Measurements from ENCODE around the gene ZNF579. TPM values are rescaled to one million over a fixed set of nuclear protein-coding genes. Genes with fewer than 3 reads are reported as not detected.
"Not testable (repeated sequence)": the region's sequence is repeated elsewhere in the genome, so short reads cannot be mapped to it uniquely, and the experiment has no call there.

ZNF579 gene
- total RNA-seq, 2 donors from 2014 or later: 4.7 to 6.5 TPM

GRCh38 chr19:55537741-55538111 lies 42.9 kb downstream of the ZNF579 start:
- H3K4me3 Mint-ChIP-seq: no peak overlapping the region
- H3K36me3 Mint-ChIP-seq (ENCODE audit: low read depth): no peaks in the 10 kb centered on the region
- H3K9me3 Mint-ChIP-seq: no peaks in the 10 kb centered on the region
- no peak for ATAC-seq (replicated peaks)
- H3K27me3 Mint-ChIP-seq: no peaks in the 10 kb centered on the region
- no peak overlapping the region for H3K27ac Mint-ChIP-seq
- H3K4me1 Mint-ChIP-seq: no peaks in the 10 kb centered on the region

- H3K4me3 Mint-ChIP-seq: no peak within 1 kb of the TSS
- no peaks in the 10 kb centered on the region for H3K9me3 Mint-ChIP-seq
Observed at GRCh38 chr19:55536951-55537740, 43.5 kb downstream of the ZNF579 start, which contains the start of gene SBK2. Gene SBK2, minus strand, starts transcription at chr19:55537133. Its CDS starts 839 bp downstream, at chr19:55536294.

GRCh38 chr19:55536366-55536765 lies 44.3 kb downstream of the ZNF579 start:
- Mint-ChIP-seq H3K36me3 (ENCODE audit: low read depth) (no peaks in the 10 kb centered on the region), H3K9me3 (no peaks in the 10 kb centered on the region), H3K27ac (no peak overlapping the region), H3K27me3 (no peaks in the 10 kb centered on the region), H3K4me1 (no peaks in the 10 kb centered on the region), H3K4me3 (no peak overlapping the region)
- no peak for ATAC-seq (replicated peaks)

More at GRCh38 chr19:55536951-55537740, 43.5 kb downstream of the ZNF579 start, which contains the start of gene SBK2:
- Mint-ChIP-seq H3K4me1 (no peaks in the 10 kb centered on the region), H3K36me3 (ENCODE audit: low read depth) (no peaks in the 10 kb centered on the region), H3K27ac (no peak within 1 kb of the TSS), H3K27me3 (no peaks in the 10 kb centered on the region)
- no peak for ATAC-seq (replicated peaks)

- Mint-ChIP-seq H3K4me3 (no peak overlapping the region), H3K36me3 (ENCODE audit: low read depth) (no peaks in the 10 kb centered on the region), H3K4me1 (no peaks in the 10 kb centered on the region), H3K27me3 (no peaks in the 10 kb centered on the region), H3K27ac (no peak overlapping the region), H3K9me3 (no peaks in the 10 kb centered on the region)
- no peak for ATAC-seq (replicated peaks)
Observed at GRCh38 chr19:55535965-55536350, 44.7 kb downstream of the ZNF579 start.

GRCh38 chr19:55535173-55535964 lies 45.3 kb downstream of the ZNF579 start:
- H3K27ac Mint-ChIP-seq: no peak overlapping the region
- H3K9me3 Mint-ChIP-seq: no peaks in the 10 kb centered on the region
- H3K36me3 Mint-ChIP-seq (ENCODE audit: low read depth): no peaks in the 10 kb centered on the region
- no peak overlapping the region for H3K4me3 Mint-ChIP-seq
- H3K4me1 Mint-ChIP-seq: no peaks in the 10 kb centered on the region
- H3K27me3 Mint-ChIP-seq: no peaks in the 10 kb centered on the region
- ATAC-seq (replicated peaks): no peak

GRCh38 chr19:55534280-55534679 lies 46.4 kb downstream of the ZNF579 start:
- ATAC-seq (replicated peaks); H3K9me3 Mint-ChIP-seq; H3K4me1 Mint-ChIP-seq; H3K36me3 Mint-ChIP-seq (ENCODE audit: low read depth); H3K4me3 Mint-ChIP-seq; H3K27ac Mint-ChIP-seq; H3K27me3 Mint-ChIP-seq: not testable (repeated sequence)

DNA sequence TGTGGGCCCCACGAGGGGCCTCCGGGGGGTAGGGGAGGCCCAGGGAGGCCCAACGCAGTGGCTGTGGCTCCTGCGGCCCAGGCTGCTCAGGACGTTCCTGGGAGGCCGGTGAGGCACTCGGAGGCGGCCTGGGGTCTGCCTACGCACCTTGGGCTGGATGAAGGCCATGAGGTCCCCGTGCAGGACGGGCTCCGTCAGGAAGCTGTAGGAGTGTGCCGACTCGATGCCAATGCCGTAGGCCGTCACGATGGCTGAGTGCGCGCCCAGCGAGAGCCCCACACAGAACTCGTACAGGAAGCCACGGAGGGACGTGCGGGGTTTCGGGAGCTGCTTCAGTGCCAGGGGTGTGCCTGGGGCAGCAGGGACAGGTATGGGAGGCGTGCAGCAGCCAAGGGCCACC lies 49.7 kb downstream of the ZNF579 start:
- H3K4me1 Mint-ChIP-seq: no peaks in the 10 kb centered on the region
- no peak for ATAC-seq (replicated peaks)
- H3K27ac Mint-ChIP-seq: no peak overlapping the region
- H3K4me3 Mint-ChIP-seq: no peak overlapping the region
- H3K27me3 Mint-ChIP-seq: no peaks in the 10 kb centered on the region
- H3K9me3 Mint-ChIP-seq: no peaks in the 10 kb centered on the region
- H3K36me3 Mint-ChIP-seq (ENCODE audit: low read depth): no peaks in the 10 kb centered on the region

DNA sequence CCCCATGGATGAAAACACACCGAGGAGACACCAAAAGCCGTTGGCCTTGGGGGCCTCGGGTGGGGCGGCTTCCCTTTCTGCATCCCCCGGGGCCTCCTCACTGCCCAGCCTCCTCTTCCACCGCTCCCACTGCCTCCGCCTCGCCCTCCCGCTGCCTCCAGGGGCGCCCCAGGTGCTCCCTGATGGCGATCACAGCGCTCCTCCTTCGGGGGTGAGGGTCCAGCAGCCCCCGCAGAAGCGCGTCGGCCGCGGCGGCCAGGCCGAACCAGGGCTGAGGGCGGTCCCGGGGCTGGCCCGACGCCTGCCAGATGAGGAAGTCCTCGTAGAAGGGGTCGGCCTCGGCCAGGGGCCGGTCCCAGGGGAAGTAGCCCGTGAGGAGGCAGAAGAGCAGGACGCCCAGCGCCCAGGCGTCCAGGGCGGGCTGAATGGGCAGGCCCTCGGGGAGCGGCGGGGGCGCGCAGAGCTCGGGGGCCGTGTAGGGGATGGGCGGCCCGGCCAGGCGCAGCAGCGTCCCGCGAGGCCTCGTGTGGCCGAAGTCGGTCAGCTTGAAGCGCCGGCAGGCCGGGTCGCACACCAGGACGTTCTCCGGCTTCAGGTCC lies 50.9 kb downstream of the ZNF579 start:
- no peaks in the 10 kb centered on the region for H3K27me3 Mint-ChIP-seq
- no peaks in the 10 kb centered on the region for H3K9me3 Mint-ChIP-seq
- no peak for ATAC-seq (replicated peaks)
- no peak overlapping the region for H3K27ac Mint-ChIP-seq
- no peaks in the 10 kb centered on the region for H3K36me3 Mint-ChIP-seq (ENCODE audit: low read depth)
- H3K4me1 Mint-ChIP-seq: no peaks in the 10 kb centered on the region
- no peak overlapping the region for H3K4me3 Mint-ChIP-seq

DNA sequence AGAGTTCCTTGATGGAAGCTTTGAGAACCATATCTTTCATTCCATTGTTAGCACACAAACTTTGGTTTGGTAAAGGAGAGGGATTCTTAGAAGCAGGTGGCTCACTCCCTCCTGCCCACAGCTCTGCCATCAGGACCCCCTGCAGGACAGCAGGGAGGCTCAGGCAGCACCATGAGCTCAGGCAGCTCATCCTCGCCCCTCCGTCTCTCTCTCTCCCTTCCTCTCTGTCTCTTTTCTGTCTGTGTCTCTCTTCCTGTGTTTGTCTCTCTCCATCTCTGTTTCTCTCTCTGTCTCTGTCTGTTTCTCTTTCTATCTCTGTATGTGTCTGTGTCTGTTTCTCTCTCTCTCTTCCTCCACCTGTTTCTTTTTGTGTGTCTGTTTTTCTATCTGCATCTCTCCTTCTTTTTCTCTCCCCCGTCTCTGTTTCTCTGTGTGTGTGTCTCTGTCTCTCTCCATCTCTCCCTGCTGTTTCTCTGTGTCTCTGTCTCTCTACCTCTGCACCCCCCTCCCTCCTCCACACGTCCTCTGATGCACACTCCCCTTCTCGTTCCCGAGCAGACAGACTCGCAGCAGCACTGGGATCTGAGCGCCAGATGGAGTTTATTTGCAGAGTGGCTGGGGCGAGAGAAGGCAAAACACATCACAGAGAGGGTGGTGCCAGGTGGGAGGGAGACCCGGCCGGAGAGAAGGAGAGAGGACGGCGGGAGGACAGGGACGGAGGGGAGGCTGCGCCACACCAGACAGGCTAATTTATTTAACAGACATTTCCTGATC lies 52.4 kb downstream of the ZNF579 start:
- Mint-ChIP-seq H3K4me1 (no peaks in the 10 kb centered on the region), H3K27me3 (peaks cover 3% of the 10 kb centered on the region), H3K36me3 (ENCODE audit: low read depth) (no peaks in the 10 kb centered on the region), H3K9me3 (no peaks in the 10 kb centered on the region), H3K27ac (no peak overlapping the region), H3K4me3 (no peak overlapping the region)
- no peak for ATAC-seq (replicated peaks)

DNA sequence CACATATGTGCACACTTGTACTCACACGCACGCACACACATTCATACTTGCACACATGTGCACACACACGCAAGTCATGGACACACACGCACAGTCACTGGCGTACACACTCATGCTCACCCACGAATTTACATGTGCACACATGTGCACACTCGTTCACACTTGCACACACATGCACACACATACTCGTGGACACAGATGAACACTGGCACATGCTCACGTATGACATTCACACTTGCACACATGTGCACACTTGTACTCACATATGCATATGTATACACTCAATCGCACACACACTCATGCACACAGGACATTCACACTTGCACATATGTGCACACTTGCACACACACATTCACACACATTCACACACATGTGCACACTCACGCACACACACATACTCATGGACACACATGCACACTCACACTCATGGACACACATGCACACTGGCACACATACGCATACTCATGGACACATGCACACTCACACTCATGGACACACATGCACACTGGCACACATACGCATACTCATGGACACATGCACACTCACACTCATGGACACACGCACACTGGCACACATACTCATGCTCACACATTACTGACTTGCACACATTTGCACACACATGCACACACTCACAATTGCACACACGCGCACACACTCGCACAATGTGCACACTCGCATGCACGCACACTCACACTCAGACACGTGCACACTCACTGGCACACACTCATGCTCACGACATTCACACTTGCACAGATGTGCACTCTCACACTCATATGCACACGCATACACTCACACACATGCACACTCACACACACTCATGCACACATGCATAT lies 53.2 kb downstream of the ZNF579 start:
- no peaks in the 10 kb centered on the region for H3K9me3 Mint-ChIP-seq
- no peaks in the 10 kb centered on the region for H3K4me1 Mint-ChIP-seq
- no peaks in the 10 kb centered on the region for H3K36me3 Mint-ChIP-seq (ENCODE audit: low read depth)
- H3K27ac Mint-ChIP-seq: no peak overlapping the region
- ATAC-seq (replicated peaks): no peak
- peaks cover 3% of the 10 kb centered on the region for H3K27me3 Mint-ChIP-seq
- no peak overlapping the region for H3K4me3 Mint-ChIP-seq

Other genes starting within 250 kb of the ZNF579 start
- gene KMT5C, start 241.0 kb downstream of the ZNF579 start, total RNA-seq: 10 to 100 TPM; 15.6 to 25.3 TPM
- gene COX6B2, start 226.1 kb downstream of the ZNF579 start, total RNA-seq: under 1 TPM; 0.15 to 0.50 TPM
- not detected for gene GARIN5B, start 217.6 kb downstream of the ZNF579 start, total RNA-seq
- under 1 TPM; 0.15 to 0.95 TPM for gene IL11, start 210.4 kb downstream of the ZNF579 start, total RNA-seq
- gene TMEM190, start 204.0 kb downstream of the ZNF579 start, total RNA-seq: not detected
- gene TMEM238, start 196.6 kb downstream of the ZNF579 start, total RNA-seq: 10 to 100 TPM in 1 of 2 donors, 1 to 10 TPM in 1; 7.2 to 11.5 TPM
- gene RPL28, start 194.9 kb downstream of the ZNF579 start, total RNA-seq: 1,000 to 10,000 TPM; 2,155 to 2,438 TPM
- 100 to 1,000 TPM; 183 to 343 TPM for gene UBE2S, start 173.1 kb downstream of the ZNF579 start, total RNA-seq
- under 1 TPM in 1 of 2 donors, not detected in 1; 0.11 TPM for gene SHISA7, start 137.5 kb downstream of the ZNF579 start, total RNA-seq
- gene ISOC2, start 119.2 kb downstream of the ZNF579 start, total RNA-seq: 10 to 100 TPM; 21.2 to 39.5 TPM
- not detected for gene C19orf85, start 116.1 kb downstream of the ZNF579 start, total RNA-seq
- gene ZNF628, start 104.2 kb downstream of the ZNF579 start, total RNA-seq: 10 to 100 TPM; 11.1 to 11.3 TPM
- 10 to 100 TPM in 1 of 2 donors, 1 to 10 TPM in 1; 7.1 to 12.3 TPM for gene NAT14, start 95.7 kb downstream of the ZNF579 start, total RNA-seq
- under 1 TPM; 0.41 to 0.69 TPM for gene SSC5D, start 92.4 kb downstream of the ZNF579 start, total RNA-seq
- gene SBK2, start 43.7 kb downstream of the ZNF579 start, total RNA-seq: not detected
- gene SBK3, start 35.3 kb downstream of the ZNF579 start, total RNA-seq: not detected
- 10 to 100 TPM in 1 of 2 donors, 1 to 10 TPM in 1; 8.7 to 12.9 TPM for gene FIZ1, start 18.7 kb upstream of the ZNF579 start, total RNA-seq
- 10 to 100 TPM; 20.1 to 25.3 TPM for gene ZNF524, start 19.4 kb upstream of the ZNF579 start, total RNA-seq
- gene ZNF865, start 24.8 kb upstream of the ZNF579 start, total RNA-seq: 10 to 100 TPM; 11.9 to 13.2 TPM
- 1 to 10 TPM; 4.6 to 5.3 TPM for gene ZNF784, start 43.7 kb upstream of the ZNF579 start, total RNA-seq
- 10 to 100 TPM; 21.9 to 22.2 TPM for gene ZNF580, start 60.2 kb upstream of the ZNF579 start, total RNA-seq
- gene ZNF581, start 62.8 kb upstream of the ZNF579 start, total RNA-seq: 10 to 100 TPM; 26.4 to 35.6 TPM
- 1 to 10 TPM; 2.4 to 2.6 TPM for gene CCDC106, start 67.4 kb upstream of the ZNF579 start, total RNA-seq
- gene U2AF2, start 74.2 kb upstream of the ZNF579 start, total RNA-seq: 100 to 1,000 TPM; 254 to 333 TPM
- 10 to 100 TPM; 29.2 to 45.1 TPM for gene EPN1, start 94.4 kb upstream of the ZNF579 start, total RNA-seq
- not detected for gene NLRP9, start 157.6 kb upstream of the ZNF579 start, total RNA-seq
- gene RFPL4A, start 178.2 kb upstream of the ZNF579 start, total RNA-seq: not detected
- gene RFPL4AL1, start 188.3 kb upstream of the ZNF579 start, total RNA-seq: not detected

Data from activated T-helper 17 cell treated with anti-CD3 and anti-CD28 coated beads, Interleukin-2, amount 50 U/mL, for 72 hours (primary cell).